Measurements from ENCODE around the gene B3GNT4. TPM values are rescaled to one million over a fixed set of nuclear protein-coding genes. Genes with fewer than 3 reads are reported as not detected.

The B3GNT4 gene
- total RNA-seq, 2 experiments from 2014 or later = not detected

DNA sequence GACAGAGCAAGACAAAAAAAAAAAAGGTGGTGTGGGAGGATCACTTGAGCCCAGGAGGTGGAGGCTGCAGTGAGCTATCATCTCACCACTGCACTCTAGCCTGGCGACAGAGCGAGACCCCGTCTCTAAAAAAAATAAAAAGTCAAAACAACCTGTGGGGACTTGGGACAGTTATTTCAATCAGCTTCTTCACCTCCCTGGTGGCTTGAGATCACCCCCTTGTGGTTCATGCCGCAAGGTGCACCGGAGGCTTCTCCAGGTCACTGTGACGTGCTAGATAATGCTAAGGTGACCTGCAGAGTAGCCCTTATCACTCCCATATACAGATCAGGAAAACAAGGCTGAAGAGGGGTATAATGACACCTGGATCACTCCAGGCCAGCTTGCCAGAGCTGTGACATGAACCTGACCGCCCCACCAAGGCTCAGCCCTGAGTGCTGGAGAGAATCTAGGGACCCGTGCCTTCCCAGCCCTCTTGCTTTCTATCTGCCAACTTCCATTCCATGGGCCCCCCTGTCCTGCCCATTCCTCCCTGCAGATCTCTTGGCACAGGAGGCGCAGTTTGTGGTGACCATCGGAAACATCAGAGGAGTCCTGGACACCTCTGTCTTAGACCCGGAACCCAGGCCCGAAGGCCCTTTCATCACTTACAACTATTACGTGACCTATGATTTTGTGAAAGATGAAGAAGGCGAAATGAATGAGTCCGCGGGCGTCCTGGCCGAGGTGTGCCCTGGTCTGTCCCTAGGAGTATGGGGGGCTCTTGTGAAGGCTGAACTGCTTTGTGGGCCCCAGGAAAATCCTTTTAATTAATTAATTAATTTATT is 12.5 kb upstream of the B3GNT4 start:
- POLR2A ChIA-PET = interaction anchor here (1.0 kb wide), 2 partner anchors 113 to 137 kb away, joined by 3 read pairs; partner anchors contain the start of gene MLXIP
- intact Hi-C loops (cut with DNase I, micrococcal nuclease) = loop anchor here (1.0 to 5.0 kb wide), 5 partner anchors 60 to 274 kb away; partner anchors contain the start of gene CFAP251 (in 2 of the 2)
- DNase-seq = peak; percentile 34 to 75 (median 56)
- no peaks in the 10 kb centered on the region for H3K4me1 Mint-ChIP-seq (ENCODE audit: low read depth)
- CTCF ChIA-PET = interaction anchor here (0.8 to 1.4 kb wide), 6 partner anchors 14 to 272 kb away, joined by 3 to 10 read pairs (median 4); partner anchors contain the start of gene CFAP251
- H3K9me3 ChIP-seq (ENCODE audit: control insufficient read depth in 1 of 2, insufficient read depth in 1 of 2, low read length in 2 of 2) = peaks cover 0 to 4% of the 10 kb centered on the region in 2 experiments
- no peaks in the 10 kb centered on the region for H3K36me3 ChIP-seq (ENCODE audit: insufficient read depth, low read length)
- H3K27me3 Mint-ChIP-seq = peaks cover 5% of the 10 kb centered on the region
- H3K9me3 Mint-ChIP-seq = no peaks in the 10 kb centered on the region
- H3K27ac ChIP-seq (ENCODE audit: low read depth in 1 of 2, low read length in 2 of 2) = no peak overlapping the region
- H3K4me3 Mint-ChIP-seq = no peak overlapping the region
- no peaks in the 10 kb centered on the region for H3K36me3 Mint-ChIP-seq (ENCODE audit: low read depth)
- ATAC-seq (ENCODE audit: poor library complexity) = peak; percentile 97
- no peaks in the 10 kb centered on the region for H3K27me3 ChIP-seq (ENCODE audit: control insufficient read depth in 1 of 2, insufficient read depth in 2 of 2, low read length in 2 of 2)
- H3K4me3 ChIP-seq (ENCODE audit: low read length) = no peak overlapping the region
- TF ChIP-seq, protein P1, sequence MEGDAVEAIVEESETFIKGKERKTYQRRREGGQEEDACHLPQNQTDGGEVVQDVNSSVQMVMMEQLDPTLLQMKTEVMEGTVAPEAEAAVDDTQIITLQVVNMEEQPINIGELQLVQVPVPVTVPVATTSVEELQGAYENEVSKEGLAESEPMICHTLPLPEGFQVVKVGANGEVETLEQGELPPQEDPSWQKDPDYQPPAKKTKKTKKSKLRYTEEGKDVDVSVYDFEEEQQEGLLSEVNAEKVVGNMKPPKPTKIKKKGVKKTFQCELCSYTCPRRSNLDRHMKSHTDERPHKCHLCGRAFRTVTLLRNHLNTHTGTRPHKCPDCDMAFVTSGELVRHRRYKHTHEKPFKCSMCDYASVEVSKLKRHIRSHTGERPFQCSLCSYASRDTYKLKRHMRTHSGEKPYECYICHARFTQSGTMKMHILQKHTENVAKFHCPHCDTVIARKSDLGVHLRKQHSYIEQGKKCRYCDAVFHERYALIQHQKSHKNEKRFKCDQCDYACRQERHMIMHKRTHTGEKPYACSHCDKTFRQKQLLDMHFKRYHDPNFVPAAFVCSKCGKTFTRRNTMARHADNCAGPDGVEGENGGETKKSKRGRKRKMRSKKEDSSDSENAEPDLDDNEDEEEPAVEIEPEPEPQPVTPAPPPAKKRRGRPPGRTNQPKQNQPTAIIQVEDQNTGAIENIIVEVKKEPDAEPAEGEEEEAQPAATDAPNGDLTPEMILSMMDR (IDR thresholded peaks at IDR 0.05) = peak; percentile 68
- H3K27ac Mint-ChIP-seq = no peak overlapping the region
- peaks cover 5% of the 10 kb centered on the region for H3K4me1 ChIP-seq (ENCODE audit: insufficient read depth, low read length)

DNA sequence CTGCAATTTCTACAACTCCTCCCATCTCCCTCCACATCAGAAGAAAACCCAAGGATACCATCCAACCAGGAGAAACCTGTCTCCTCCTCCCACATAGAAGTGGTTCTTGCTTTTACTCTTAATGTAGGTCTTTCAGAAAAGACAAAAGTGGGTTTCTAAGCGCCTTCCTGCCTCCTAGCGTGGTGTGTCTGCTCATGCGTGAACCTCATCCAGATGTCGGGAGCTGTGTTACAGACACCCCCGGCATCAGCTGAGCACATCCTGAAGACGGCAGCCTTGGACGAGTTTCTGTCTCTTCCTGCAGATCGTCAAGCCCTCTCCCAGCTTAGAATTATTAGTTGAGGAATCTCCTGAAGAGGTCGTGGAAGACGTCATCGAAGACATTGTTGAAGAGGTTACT is 11.1 kb upstream of the B3GNT4 start:
- no peak overlapping the region for H3K27ac Mint-ChIP-seq

DNA sequence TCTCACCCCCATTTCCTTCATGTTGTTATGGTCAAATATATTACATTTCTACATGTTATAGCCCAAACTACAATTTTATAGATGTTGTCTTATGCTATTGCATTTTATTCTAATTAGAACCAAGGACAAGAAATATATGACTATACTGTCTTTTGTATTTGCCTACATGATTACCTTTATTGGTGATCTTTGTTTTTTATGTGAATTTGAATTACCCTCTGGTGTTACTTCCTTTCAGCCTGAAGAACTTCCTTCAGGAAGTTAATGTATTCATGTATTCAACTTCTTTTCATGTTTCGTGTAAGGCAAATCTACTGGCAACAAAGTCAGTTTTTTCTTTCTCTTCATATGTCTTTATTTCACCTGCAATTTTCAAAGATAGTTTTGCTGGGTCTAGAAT is 8.7 kb upstream of the B3GNT4 start:
- CTCF ChIA-PET = no interaction called here

More for the DNA sequence above, 11.1 kb upstream of the B3GNT4 start:
- Histone ChIP-seq H3K27me3 (ENCODE audit: control insufficient read depth in 1 of 2, insufficient read depth in 2 of 2, low read length in 2 of 2) (no peaks in the 10 kb centered on the region), H3K4me3 (ENCODE audit: low read length) (no peak overlapping the region), H3K36me3 (ENCODE audit: insufficient read depth, low read length) (no peaks in the 10 kb centered on the region), H3K4me1 (ENCODE audit: insufficient read depth, low read length) (peaks cover 5% of the 10 kb centered on the region), H3K9me3 (ENCODE audit: control insufficient read depth in 1 of 2, insufficient read depth in 1 of 2, low read length in 2 of 2) (peaks cover 0 to 4% of the 10 kb centered on the region in 2 experiments), H3K27ac (ENCODE audit: low read depth in 1 of 2, low read length in 2 of 2) (no peak overlapping the region)
- CTCF ChIA-PET = no interaction called here
- POLR2A ChIA-PET = no interaction called here
- Mint-ChIP-seq H3K4me3 (no peak overlapping the region), H3K27me3 (peaks cover 14% of the 10 kb centered on the region), H3K36me3 (ENCODE audit: low read depth) (no peaks in the 10 kb centered on the region), H3K4me1 (ENCODE audit: low read depth) (no peaks in the 10 kb centered on the region), H3K9me3 (no peaks in the 10 kb centered on the region)
- TF ChIP-seq, protein P1 (IDR thresholded peaks at IDR 0.05) = no peak
- intact Hi-C loops (cut with DNase I, micrococcal nuclease) = loop anchor here in 1 of 2 experiments (5.0 kb wide), 2 partner anchors 70 to 275 kb away; partner anchors contain the start of gene CFAP251
- no peak for DNase-seq
- no peak for ATAC-seq (ENCODE audit: poor library complexity)

More for the DNA sequence above, 8.7 kb upstream of the B3GNT4 start:
- no peaks in the 10 kb centered on the region for H3K27me3 ChIP-seq (ENCODE audit: control insufficient read depth in 1 of 2, insufficient read depth in 2 of 2, low read length in 2 of 2)
- H3K9me3 Mint-ChIP-seq = no peaks in the 10 kb centered on the region
- H3K27ac Mint-ChIP-seq = no peak overlapping the region
- H3K36me3 ChIP-seq (ENCODE audit: insufficient read depth, low read length) = no peaks in the 10 kb centered on the region
- peaks cover 25% of the 10 kb centered on the region for H3K27me3 Mint-ChIP-seq
- H3K9me3 ChIP-seq (ENCODE audit: control insufficient read depth in 1 of 2, insufficient read depth in 1 of 2, low read length in 2 of 2) = peaks cover 0 to 4% of the 10 kb centered on the region in 2 experiments
- H3K27ac ChIP-seq (ENCODE audit: low read depth in 1 of 2, low read length in 2 of 2) = no peak overlapping the region
- no peak overlapping the region for H3K4me3 ChIP-seq (ENCODE audit: low read length)
- intact Hi-C loops (cut with DNase I, micrococcal nuclease) = loop anchor here in 1 of 2 experiments (5.0 kb wide), 2 partner anchors 73 to 278 kb away; partner anchors contain the start of gene CFAP251
- H3K4me1 ChIP-seq (ENCODE audit: insufficient read depth, low read length) = peaks cover 5% of the 10 kb centered on the region
- H3K4me3 Mint-ChIP-seq = no peak overlapping the region
- TF ChIP-seq, protein P1 (IDR thresholded peaks at IDR 0.05) = no peak
- DNase-seq (no peak), ATAC-seq (ENCODE audit: poor library complexity) (no peak)
- H3K36me3 Mint-ChIP-seq (ENCODE audit: low read depth) = no peaks in the 10 kb centered on the region
- POLR2A ChIA-PET = no interaction called here
- no peaks in the 10 kb centered on the region for H3K4me1 Mint-ChIP-seq (ENCODE audit: low read depth)
